Brain microvascular endothelial cell (primary cell): ENCODE data around the gene MCTP2.

Experiments used
- DNase-seq: peaks from one replicate; pipeline ENCODE4 v3.0.0-alpha.2; 2020
- H3K27ac ChIP-seq: fragments of 250-450 bp; sonication (Bioruptor Pico); 2 replicates; pipeline ENCODE4 v1.5.1; 2020; ENCODE audit warnings: mild to moderate bottlenecking, moderate library complexity
- H3K27me3 ChIP-seq: fragments of 250-450 bp; sonication (Bioruptor Pico); replicated peaks from 2 replicates; pipeline ENCODE4 v1.5.1; 2020; ENCODE audit warnings: mild to moderate bottlenecking
- H3K36me3 ChIP-seq: fragments of 250-450 bp; sonication (Bioruptor Pico); replicated peaks from 2 replicates; pipeline ENCODE4 v1.5.1; 2020; ENCODE audit warnings: mild to moderate bottlenecking
- H3K4me3 ChIP-seq: 2 replicates; pipeline ENCODE4 v1.5.1; 2011; ENCODE audit warnings: low read depth, mild to moderate bottlenecking, control low read depth, low read length, moderate library complexity
- in situ Hi-C: cut with HindIII; loops from 2 replicates; pipeline ENCODE4 v1.10.0; 2017; ENCODE audit warnings: low sequenced_read_pairs, low pct_ligation_motif_present
- TF ChIP-seq, protein P1 (sequence below): IDR thresholded peaks from 2 replicates; pipeline ENCODE4 v1.5.1; 2011; ENCODE audit warnings: low read depth, mild to moderate bottlenecking, moderate library complexity, low read length, control low read depth, inconsistent platforms; ENCODE audit errors: missing control alignments

The MCTP2 gene

GRCh38 chr15:94362385-94363092, 131.2 kb downstream of the MCTP2 start:
- in situ Hi-C loops = no loop called here
- no peaks in the 10 kb centered on the region for H3K36me3 ChIP-seq
- H3K27me3 ChIP-seq = no peaks in the 10 kb centered on the region
- H3K4me3 ChIP-seq = no peak overlapping the region
- H3K27ac ChIP-seq = no peak overlapping the region
- TF ChIP-seq, protein P1, sequence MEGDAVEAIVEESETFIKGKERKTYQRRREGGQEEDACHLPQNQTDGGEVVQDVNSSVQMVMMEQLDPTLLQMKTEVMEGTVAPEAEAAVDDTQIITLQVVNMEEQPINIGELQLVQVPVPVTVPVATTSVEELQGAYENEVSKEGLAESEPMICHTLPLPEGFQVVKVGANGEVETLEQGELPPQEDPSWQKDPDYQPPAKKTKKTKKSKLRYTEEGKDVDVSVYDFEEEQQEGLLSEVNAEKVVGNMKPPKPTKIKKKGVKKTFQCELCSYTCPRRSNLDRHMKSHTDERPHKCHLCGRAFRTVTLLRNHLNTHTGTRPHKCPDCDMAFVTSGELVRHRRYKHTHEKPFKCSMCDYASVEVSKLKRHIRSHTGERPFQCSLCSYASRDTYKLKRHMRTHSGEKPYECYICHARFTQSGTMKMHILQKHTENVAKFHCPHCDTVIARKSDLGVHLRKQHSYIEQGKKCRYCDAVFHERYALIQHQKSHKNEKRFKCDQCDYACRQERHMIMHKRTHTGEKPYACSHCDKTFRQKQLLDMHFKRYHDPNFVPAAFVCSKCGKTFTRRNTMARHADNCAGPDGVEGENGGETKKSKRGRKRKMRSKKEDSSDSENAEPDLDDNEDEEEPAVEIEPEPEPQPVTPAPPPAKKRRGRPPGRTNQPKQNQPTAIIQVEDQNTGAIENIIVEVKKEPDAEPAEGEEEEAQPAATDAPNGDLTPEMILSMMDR = no peak
- no peak for DNase-seq

- in situ Hi-C loops = no loop called here
- Histone ChIP-seq H3K4me3 (no peak overlapping the region), H3K27me3 (no peaks in the 10 kb centered on the region), H3K36me3 (no peaks in the 10 kb centered on the region), H3K27ac (no peak overlapping the region)
- TF ChIP-seq, protein P1 = no peak
- DNase-seq = no peak
Observed at GRCh38 chr15:94363382-94363781, 132.0 kb downstream of the MCTP2 start.

- in situ Hi-C loops = no loop called here
Observed at GRCh38 chr15:94366781-94367180, 135.4 kb downstream of the MCTP2 start.

GRCh38 chr15:94367726-94368535, 136.6 kb downstream of the MCTP2 start:
- Histone ChIP-seq H3K36me3 (no peaks in the 10 kb centered on the region), H3K27ac (no peak overlapping the region), H3K27me3 (no peaks in the 10 kb centered on the region), H3K4me3 (no peak overlapping the region)
- in situ Hi-C loops = no loop called here
- no peak for DNase-seq
- TF ChIP-seq, protein P1 = no peak

More at GRCh38 chr15:94366781-94367180, 135.4 kb downstream of the MCTP2 start:
- Histone ChIP-seq H3K36me3 (no peaks in the 10 kb centered on the region), H3K4me3 (no peak overlapping the region), H3K27me3 (no peaks in the 10 kb centered on the region), H3K27ac (no peak overlapping the region)
- TF ChIP-seq, protein P1 = no peak
- DNase-seq = no peak

GRCh38 chr15:94370206-94370935, 139.0 kb downstream of the MCTP2 start:
- DNase-seq = no peak
- Histone ChIP-seq H3K27me3 (no peaks in the 10 kb centered on the region), H3K27ac (no peak overlapping the region), H3K36me3 (no peaks in the 10 kb centered on the region), H3K4me3 (no peak overlapping the region)
- TF ChIP-seq, protein P1 = no peak
- in situ Hi-C loops = no loop called here
